AG04449 (cell line): Measurements from ENCODE around the gene SEMA3B.
"Not testable (repeated sequence)": the region's sequence is repeated elsewhere in the genome, so short reads cannot be mapped to it uniquely, and the experiment has no call there.

Experiments
- CTCF ChIA-PET: fragments of 350-600 bp; formaldehyde crosslinking; extraction: SDS; loops from one replicate; lab custom pipeline; 2021; ENCODE audit warnings: antibody characterized with exemption; lab: Yijun Ruan, JAX
- POLR2A ChIA-PET: fragments of 400-600, 350-600 bp; formaldehyde crosslinking; extraction: SDS; loops from one replicate; lab custom pipeline; 2020; ENCODE audit warnings: antibody characterized with exemption, inconsistent platforms; lab: Yijun Ruan, JAX
- DNase-seq: peaks from one replicate; pipeline ENCODE4 v3.0.0-alpha.2; 2010; ENCODE audit warnings: low read depth, low spot score
- H3K4me3 ChIP-seq: 2 replicates; pipeline ENCODE4 v1.5.1; 2011; ENCODE audit warnings: low read depth, mild to moderate bottlenecking, control low read depth, low read length
- TF ChIP-seq, protein P1 (sequence below): IDR thresholded peaks from one replicate; pipeline ENCODE4 v1.5.1; 2011; ENCODE audit warnings: mild to moderate bottlenecking, moderate library complexity, low read length, control low read depth, inconsistent platforms; ENCODE audit not compliant: insufficient read depth; ENCODE audit errors: missing control alignments

SEMA3B gene

DNA sequence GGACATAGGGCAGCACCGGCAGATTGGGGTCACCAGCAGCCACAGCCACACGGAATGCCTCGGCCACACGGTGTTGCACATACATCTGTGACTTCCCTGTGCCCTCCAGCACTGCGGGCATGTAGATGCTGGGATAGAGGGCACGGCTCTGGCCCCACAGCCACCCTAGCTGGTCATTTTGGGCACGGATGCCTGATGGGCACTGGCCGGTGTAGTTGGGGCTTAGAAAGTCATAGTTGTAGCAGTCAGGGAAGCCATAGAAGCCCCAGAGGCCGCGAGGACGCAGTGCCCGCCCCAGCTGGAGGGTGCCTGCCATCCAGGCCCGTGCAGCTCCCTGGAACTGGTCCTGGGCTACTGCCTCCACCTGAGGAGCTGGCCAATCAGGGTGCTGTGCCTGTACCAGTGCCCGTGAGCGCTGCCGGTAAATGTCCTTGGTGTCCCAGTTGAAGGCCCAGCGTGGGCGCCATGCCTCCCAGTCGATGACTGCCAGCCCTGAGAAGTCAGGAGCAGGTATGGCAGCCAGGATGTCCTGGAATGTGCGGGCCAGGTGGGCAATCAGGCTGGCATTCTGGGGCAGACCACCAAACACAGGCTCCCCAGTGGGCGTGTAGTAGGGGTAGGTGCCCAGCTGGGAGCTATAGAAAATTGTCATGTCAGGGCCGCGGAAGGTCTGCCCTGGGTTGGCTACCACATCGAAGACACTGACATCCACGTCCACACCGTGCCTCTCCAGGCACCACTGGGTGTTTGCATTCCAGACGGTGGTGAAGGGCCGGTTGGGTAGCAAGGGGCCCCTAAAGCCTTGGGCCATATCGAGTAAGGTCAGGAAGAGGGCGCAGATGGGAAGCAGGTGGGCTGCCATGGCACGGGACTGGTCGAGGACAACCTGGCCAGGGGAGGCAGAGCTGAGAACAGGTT lies 33.4 kb downstream of the SEMA3B start:
- TF ChIP-seq, protein P1, sequence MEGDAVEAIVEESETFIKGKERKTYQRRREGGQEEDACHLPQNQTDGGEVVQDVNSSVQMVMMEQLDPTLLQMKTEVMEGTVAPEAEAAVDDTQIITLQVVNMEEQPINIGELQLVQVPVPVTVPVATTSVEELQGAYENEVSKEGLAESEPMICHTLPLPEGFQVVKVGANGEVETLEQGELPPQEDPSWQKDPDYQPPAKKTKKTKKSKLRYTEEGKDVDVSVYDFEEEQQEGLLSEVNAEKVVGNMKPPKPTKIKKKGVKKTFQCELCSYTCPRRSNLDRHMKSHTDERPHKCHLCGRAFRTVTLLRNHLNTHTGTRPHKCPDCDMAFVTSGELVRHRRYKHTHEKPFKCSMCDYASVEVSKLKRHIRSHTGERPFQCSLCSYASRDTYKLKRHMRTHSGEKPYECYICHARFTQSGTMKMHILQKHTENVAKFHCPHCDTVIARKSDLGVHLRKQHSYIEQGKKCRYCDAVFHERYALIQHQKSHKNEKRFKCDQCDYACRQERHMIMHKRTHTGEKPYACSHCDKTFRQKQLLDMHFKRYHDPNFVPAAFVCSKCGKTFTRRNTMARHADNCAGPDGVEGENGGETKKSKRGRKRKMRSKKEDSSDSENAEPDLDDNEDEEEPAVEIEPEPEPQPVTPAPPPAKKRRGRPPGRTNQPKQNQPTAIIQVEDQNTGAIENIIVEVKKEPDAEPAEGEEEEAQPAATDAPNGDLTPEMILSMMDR, result no peak
- CTCF ChIA-PET, result interaction anchor here (1.3 to 1.6 kb wide), 2 partner anchors 13 to 22 kb away, joined by 3 to 4 read pairs; no protein-coding TSS in a partner anchor
- DNase-seq, result no peak
- POLR2A ChIA-PET, result no interaction called here
- H3K4me3 ChIP-seq, result no peak overlapping the region

DNA sequence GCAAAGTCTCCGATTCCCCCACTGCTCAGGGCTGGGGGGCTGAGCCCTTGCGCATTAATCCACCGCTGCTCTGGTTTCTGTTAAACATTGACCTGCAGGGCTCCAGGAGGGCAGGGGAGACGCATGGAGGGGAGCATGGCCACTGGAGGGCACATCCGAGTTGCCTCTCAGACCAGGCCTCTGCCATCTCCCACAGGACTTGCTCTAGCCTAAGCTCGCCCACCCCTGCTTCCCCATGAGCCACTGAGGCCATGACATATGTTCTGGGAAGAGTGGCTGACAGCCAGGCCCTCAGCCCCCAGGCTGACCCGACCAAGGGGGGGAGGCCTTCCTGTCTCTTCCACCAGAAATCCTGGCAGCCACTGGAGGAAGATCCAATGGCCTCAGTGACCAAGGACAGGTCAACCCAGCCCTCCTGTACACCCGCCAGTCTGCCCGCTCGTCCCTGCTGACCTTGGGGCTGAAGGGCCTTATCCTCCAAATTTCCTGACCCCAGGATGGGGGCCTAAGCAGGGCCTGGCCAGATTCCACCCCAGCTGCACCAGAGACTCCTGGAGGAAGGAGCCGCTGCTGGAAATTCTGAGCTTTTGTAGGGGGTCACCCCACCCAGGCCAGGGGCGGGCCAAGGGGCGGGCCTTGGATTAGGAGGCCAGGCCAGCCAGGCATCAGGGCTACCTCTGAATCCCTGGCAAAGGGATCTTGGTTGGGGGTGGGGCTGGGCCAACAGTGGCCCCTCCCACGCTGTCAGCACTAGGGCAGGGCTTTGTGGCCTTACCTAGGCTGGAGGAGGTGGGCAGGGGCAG lies 34.3 kb downstream of the SEMA3B start, which contains the start of gene HYAL1:
Gene HYAL1, minus strand, starts transcription at position 562 of the 803 bp plus-strand sequence. CDS start 618 bp downstream, outside the sequence.
- ChIA-PET POLR2A (no interaction called here), CTCF (interaction anchor here (1.3 to 1.6 kb wide), 2 partner anchors 12 to 21 kb away, joined by 3 to 4 read pairs; no protein-coding TSS in a partner anchor)
- H3K4me3 ChIP-seq, result no peak within 1 kb of the TSS
- TF ChIP-seq, protein P1, result no peak
- no peak for DNase-seq

DNA sequence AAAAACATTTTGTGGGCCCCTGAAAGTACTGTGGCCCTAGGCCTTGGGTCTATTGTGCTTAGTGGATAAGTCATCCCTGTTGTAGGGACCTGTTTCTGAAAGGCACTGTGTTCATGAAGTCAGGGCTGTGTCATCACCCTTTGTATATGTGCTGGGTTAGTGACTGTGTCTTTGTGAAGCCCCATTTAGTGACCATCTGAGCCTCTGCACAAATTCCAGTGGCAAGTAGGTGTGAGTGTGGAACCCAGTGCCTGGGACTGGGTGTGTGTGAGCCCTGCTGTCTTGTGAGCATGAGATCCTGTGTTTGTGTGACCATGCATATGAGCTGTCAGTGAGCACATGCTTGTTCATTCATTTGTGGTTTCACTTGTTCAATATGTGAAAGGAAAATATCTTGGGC lies 35.7 kb downstream of the SEMA3B start:
- H3K4me3 ChIP-seq, result no peak overlapping the region
- ChIA-PET POLR2A (no interaction called here), CTCF (no interaction called here)
- DNase-seq, result no peak
- TF ChIP-seq, protein P1, result no peak

DNA sequence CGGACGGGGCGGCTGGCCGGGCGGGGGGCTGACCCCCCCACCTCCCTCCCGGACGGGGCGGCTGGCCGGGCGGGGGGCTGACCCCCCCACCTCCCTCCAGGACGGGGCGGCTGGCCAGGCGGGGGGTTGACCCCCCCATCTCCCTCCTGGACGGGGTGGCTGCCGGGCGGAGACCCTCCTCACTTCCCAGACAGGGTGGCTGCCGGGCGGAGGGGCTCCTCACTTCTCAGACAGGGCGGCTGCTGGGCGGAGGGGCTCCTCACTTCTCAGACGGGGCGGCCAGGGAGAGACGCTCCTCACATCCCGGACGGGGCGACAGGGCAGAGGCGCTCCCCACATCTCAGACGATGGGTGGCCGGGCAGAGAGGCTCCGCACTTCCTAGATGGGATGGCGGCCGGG lies 43.1 kb downstream of the SEMA3B start:
- H3K4me3 ChIP-seq, POLR2A ChIA-PET, CTCF ChIA-PET, DNase-seq: not testable (repeated sequence)

DNA sequence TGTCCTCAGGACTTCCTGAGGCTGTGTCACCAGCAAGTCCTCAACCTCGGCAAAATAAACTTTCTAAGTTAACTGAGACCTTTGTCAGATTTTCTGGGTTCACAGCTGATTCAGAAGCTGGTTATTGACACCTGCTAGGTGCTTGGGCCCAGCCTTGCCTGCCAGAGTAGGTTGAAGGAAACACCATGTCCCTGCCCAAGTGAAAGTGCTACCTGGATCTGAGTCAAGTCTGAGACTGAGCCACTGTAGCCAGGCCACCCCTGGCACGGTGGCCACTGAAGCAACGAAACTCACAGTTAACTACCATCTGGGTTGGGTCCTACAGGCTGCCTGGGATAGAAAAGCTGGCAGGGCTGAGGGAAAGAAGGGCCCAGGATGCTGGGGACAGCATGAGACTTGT lies 45.4 kb downstream of the SEMA3B start:
- TF ChIP-seq, protein P1, result no peak
- CTCF ChIA-PET, result interaction anchor here (1.1 to 3.7 kb wide), 6 partner anchors 9 to 122 kb away, joined by 3 to 20 read pairs (median 4); partner anchors contain the start of genes HYAL2, HYAL3 and NAA80
- DNase-seq, result no peak
- H3K4me3 ChIP-seq, result no peak overlapping the region
- POLR2A ChIA-PET, result interaction anchor here (1.7 kb wide), 1 partner anchor 15 kb away, joined by 5 read pairs; the partner anchor contains the start of genes HYAL3 and NAA80

DNA sequence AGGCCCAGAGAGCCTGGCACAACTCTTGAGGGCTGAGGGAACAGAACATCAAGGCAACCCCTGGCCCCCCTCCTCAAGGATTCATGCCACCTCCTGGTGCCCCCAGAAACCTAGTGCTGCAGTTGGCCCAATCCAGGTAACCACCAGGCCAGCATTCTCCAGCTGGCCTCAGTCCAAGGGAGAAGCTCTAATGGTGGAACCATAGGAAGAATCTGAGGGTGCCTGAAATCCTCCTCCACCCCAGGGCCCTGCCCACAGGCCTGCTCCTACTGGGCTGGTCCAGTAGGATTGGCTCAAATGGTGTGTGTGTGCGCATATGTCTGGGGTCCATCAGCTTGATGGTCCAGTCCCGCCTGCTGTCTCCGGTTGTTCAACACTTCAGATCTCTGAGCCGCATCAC lies 45.9 kb downstream of the SEMA3B start:
- no peak overlapping the region for H3K4me3 ChIP-seq
- ChIA-PET CTCF (interaction anchor here (1.0 to 3.7 kb wide), 7 partner anchors 9 to 122 kb away, joined by 3 to 20 read pairs (median 4); partner anchors contain the start of genes HYAL2, HYAL3 and NAA80), POLR2A (interaction anchor here (1.7 kb wide), 1 partner anchor 15 kb away, joined by 5 read pairs; the partner anchor contains the start of genes HYAL3 and NAA80)
- TF ChIP-seq, protein P1, result no peak
- DNase-seq, result no peak
